Kidney (tissue), 14 donors: ENCODE measurements around the gene SLC4A2. TPM values are rescaled to one million over a fixed set of nuclear protein-coding genes. Genes with fewer than 3 reads are reported as not detected.

Experiments
- DNase-seq, 5 donors: peaks; one replicate each; pipeline ENCODE4 v3.0.0-alpha.2; 2013 to 2020
- FAIRE-seq: peaks from 2 replicates; lab custom pipeline; 2012; peaks lifted over from hg19 to GRCh38; lab: Jason Lieb, UNC
- H3K27ac ChIP-seq, 2 donors: one replicate each; pipeline ENCODE4 v1.7.0; 2013; ENCODE audit warnings: low read depth in 2 of 2, low read length in 2 of 2, inconsistent platforms in 1 of 2
- H3K27me3 ChIP-seq: one replicate; pipeline ENCODE4 v1.7.1; 2013; ENCODE audit warnings: low read length, inconsistent platforms; ENCODE audit not compliant: control insufficient read depth, insufficient read depth
- H3K36me3 ChIP-seq, 3 donors: one replicate each; pipeline versions ENCODE4 v1.7.0 to v1.7.1; 2013; ENCODE audit warnings: low read length in 3 of 3, control low read depth in 1 of 3, inconsistent platforms in 1 of 3; ENCODE audit not compliant: insufficient read depth in 3 of 3, control insufficient read depth in 2 of 3
- H3K4me1 ChIP-seq, 3 donors: one replicate each; pipeline versions ENCODE4 v1.7.0 to v1.7.1; 2013; ENCODE audit warnings: low read length in 3 of 3, inconsistent platforms in 1 of 3, low read depth in 1 of 3; ENCODE audit not compliant: control insufficient read depth in 2 of 3, insufficient read depth in 2 of 3
- H3K4me3 ChIP-seq, 3 donors: one replicate each; pipeline versions ENCODE4 v1.7.0 to v1.8.1; 2013; ENCODE audit warnings: low read length in 3 of 3, control low read depth in 1 of 3, inconsistent platforms in 1 of 3
- H3K9ac ChIP-seq, 3 donors: one replicate each; pipeline versions ENCODE4 v1.7.0 to v1.7.1; 2013; ENCODE audit warnings: low read length in 3 of 3, control low read depth in 1 of 3, inconsistent platforms in 1 of 3
- H3K9me3 ChIP-seq, 3 donors: one replicate each; pipeline versions ENCODE4 v1.7.0 to v1.7.1; 2013; ENCODE audit warnings: low read length in 3 of 3, control low read depth in 1 of 3, inconsistent platforms in 1 of 3; ENCODE audit not compliant: control insufficient read depth in 2 of 3, insufficient read depth in 1 of 3
- intact Hi-C: fragments of 100-400 bp; cut with DNase I; formaldehyde crosslinking; loops from one replicate; pipeline ENCODE4 v1.11.1; 2022
- polyA plus RNA-seq: library from polyadenylated mRNA; stranded (reverse); fragments of 350-450 nt; fragmentation: Illumina TruSeq; extraction: RNeasy Lipid Tissue Mini Kit (QIAGEN cat#74804); gene quantifications from one replicate; pipeline ENCODE4 v1.2.3, GENCODE V29; 2014; ENCODE audit warnings: low read depth, low replicate concordance; ENCODE audit not compliant: insufficient read depth
- total RNA-seq: library from RNA; stranded (reverse); fragmentation: NEBNext Ultra II Directional; extraction: Animal tissue kit (Norgen Biotek cat#: 25700); gene quantifications from one replicate; pipeline ENCODE4 v1.2.1, GENCODE V29; 2021
- TF ChIP-seq, protein P1 (sequence below): IDR thresholded peaks from 3 replicates; pipeline ENCODE4 v1.5.1; 2012; ENCODE audit warnings: mild to moderate bottlenecking, moderate library complexity, borderline replicate concordance; ENCODE audit not compliant: insufficient read depth; ENCODE audit errors: extremely low read depth
- donor health status: control.
- donor health status: control.
- donor health status: control.
- donor health status: control.
- donor health status: control.
- donor health status: DM: yes; HTN: yes; CAD: no.
- donor health status: Normal renal cell carcinoma (clear cell type).

The SLC4A2 gene
- total and polyA plus RNA-seq, 2 donors from 2014 or later = 104 to 150 TPM

DNA sequence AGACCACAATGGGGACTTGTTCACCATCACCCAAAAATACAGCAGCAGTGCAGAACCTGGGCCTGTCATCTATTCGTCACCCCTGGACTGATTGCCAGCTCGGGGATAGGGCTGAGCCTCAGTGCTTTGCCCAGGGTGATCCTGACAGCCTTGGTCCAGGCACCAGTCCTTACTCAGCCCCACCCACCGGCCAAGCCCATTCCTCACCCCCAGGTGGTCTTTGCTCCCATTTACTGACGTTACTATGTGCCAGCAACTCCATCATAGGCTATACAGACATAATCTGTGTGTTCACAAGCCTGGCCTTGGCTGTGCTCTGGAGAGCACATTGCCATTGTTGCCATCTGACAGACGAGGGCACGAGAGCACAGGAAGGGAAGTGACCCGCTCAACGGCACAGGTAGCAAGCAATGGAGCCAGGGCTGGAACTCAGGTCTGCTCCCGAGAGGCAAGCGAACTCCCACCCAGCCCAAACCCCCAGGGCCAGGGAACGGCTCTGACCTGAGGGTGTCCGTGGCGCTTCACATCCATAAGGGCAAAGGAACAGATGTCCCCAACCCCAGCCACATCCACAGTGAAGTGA is 41.9 kb upstream of the SLC4A2 start:
- TF ChIP-seq, protein P1, sequence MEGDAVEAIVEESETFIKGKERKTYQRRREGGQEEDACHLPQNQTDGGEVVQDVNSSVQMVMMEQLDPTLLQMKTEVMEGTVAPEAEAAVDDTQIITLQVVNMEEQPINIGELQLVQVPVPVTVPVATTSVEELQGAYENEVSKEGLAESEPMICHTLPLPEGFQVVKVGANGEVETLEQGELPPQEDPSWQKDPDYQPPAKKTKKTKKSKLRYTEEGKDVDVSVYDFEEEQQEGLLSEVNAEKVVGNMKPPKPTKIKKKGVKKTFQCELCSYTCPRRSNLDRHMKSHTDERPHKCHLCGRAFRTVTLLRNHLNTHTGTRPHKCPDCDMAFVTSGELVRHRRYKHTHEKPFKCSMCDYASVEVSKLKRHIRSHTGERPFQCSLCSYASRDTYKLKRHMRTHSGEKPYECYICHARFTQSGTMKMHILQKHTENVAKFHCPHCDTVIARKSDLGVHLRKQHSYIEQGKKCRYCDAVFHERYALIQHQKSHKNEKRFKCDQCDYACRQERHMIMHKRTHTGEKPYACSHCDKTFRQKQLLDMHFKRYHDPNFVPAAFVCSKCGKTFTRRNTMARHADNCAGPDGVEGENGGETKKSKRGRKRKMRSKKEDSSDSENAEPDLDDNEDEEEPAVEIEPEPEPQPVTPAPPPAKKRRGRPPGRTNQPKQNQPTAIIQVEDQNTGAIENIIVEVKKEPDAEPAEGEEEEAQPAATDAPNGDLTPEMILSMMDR = no peak
- no peak overlapping the region for H3K4me3 ChIP-seq
- peaks cover 7% of the 10 kb centered on the region for H3K27me3 ChIP-seq
- no peak for FAIRE-seq
- no peak overlapping the region for H3K9ac ChIP-seq
- H3K4me1 ChIP-seq = peaks cover 0 to 26% (median 0%) of the 10 kb centered on the region in 3 donors
- DNase-seq = no peak
- no peaks in the 10 kb centered on the region for H3K9me3 ChIP-seq
- intact Hi-C loops = no loop called here
- H3K27ac ChIP-seq = no peak overlapping the region
- H3K36me3 ChIP-seq = no peaks in the 10 kb centered on the region

DNA sequence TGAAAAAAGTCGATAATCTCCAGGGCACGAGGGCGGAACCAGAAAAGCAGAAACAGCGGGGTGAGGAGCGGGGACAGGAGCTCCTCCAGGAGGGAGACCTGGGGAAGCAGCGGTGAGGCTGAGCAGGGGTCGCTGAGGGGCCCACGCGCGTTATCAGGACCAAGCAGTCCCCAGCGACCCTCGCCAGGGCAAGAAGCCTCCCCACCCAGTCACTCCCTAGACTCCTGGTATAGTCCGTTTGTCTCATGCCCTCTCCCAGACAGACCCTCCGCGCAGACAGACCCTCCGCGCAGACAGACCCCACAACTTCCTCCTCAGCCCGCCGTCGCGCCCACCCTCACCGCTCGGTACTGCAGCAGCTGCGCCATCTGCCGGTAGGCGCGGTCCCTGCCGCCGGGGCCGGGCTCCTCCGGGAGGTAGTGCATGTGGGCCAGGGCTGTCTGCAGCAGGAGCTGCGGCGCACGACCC is 41.4 kb upstream of the SLC4A2 start:
- no peaks in the 10 kb centered on the region for H3K9me3 ChIP-seq
- intact Hi-C loops = no loop called here
- no peak overlapping the region for H3K9ac ChIP-seq
- peaks cover 0 to 23% (median 0%) of the 10 kb centered on the region in 3 donors for H3K4me1 ChIP-seq
- peak in 4 of 5 donors; percentile 85 to 92 (median 88) for DNase-seq
- H3K36me3 ChIP-seq = no peaks in the 10 kb centered on the region
- TF ChIP-seq, protein P1 = peak; percentile 73
- H3K27me3 ChIP-seq = peaks cover 7% of the 10 kb centered on the region
- no peak overlapping the region for H3K4me3 ChIP-seq
- FAIRE-seq = no peak
- H3K27ac ChIP-seq = no peak overlapping the region

DNA sequence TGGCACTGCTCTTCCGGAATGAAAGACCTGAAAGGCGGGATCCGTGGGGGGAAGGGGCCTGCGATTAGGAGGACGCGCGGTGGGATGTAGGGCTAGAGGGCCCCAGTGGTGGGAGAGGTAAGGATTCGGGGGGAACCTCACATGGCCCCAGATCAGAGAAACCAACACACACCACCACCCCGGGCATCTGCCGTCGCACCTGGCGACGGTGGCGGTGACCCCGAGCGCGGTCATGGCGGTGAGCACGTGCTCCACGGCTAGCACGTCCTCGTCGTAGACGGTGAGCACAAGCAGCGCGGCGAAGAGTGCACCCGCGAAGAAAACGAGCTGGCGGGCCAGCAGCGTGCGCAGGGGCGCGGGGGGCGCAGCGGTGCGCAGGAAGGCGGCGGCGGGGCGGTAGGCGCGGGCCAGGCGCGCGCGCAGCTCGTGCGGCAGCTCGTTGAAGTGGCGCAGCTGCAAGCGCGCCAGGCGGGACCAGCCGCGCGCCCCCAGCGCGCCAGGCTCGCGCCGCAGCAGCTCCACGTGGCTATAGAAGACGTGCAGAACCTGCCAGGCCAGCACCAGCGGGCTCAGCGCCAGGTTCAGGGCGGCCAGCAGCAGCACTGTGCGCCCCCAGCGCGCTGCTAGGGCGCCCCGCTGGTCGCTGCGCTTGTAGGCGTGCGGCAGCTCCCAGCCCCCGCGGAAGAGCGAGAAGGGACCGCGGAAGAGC is 40.8 kb upstream of the SLC4A2 start:
- intact Hi-C loops = no loop called here
- DNase-seq (peak in 4 of 5 donors; percentile 62 to 80 (median 69)), FAIRE-seq (no peak)
- Histone ChIP-seq H3K36me3 (no peaks in the 10 kb centered on the region), H3K4me1 (peaks cover 0 to 21% (median 0%) of the 10 kb centered on the region in 3 donors), H3K9me3 (no peaks in the 10 kb centered on the region), H3K27ac (no peak overlapping the region), H3K27me3 (peaks cover 7% of the 10 kb centered on the region), H3K9ac (no peak overlapping the region), H3K4me3 (no peak overlapping the region)
- TF ChIP-seq, protein P1 = no peak
